Measurements from ENCODE around the gene SND1.
"Not testable (repeated sequence)": the region's sequence is repeated elsewhere in the genome, so short reads cannot be mapped to it uniquely, and the experiment has no call there.

SND1 gene

GRCh38 chr7:127891854-127892438 lies 240.0 kb downstream of the SND1 start:
- no peak for DNase-seq (ENCODE audit: low read depth)

GRCh38 chr7:127892488-127893314 lies 240.7 kb downstream of the SND1 start:
- no peak for DNase-seq (ENCODE audit: low read depth)

DNA sequence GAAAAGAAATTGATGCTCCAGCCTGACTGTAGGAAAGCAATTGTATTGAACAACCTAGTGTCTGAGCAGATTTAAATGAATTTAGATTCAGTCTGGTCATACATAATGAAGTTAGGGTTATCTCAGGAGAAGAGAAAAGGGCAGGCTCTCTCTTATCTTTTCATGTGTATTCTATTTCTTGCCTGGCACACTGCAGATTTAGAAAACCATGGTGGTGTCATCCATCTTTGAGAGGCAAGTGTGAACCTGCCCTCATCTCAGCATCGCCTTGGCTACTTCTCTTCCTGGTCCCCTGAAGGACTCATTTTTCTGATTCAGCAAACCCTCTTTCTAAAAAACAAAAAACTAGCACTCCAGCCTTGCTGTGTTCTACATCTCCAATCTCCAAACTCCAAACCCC lies 241.6 kb downstream of the SND1 start:
- DNase-seq (ENCODE audit: low read depth): no peak

GRCh38 chr7:127894588-127894987 lies 242.6 kb downstream of the SND1 start:
- DNase-seq (ENCODE audit: low read depth): no peak

DNA sequence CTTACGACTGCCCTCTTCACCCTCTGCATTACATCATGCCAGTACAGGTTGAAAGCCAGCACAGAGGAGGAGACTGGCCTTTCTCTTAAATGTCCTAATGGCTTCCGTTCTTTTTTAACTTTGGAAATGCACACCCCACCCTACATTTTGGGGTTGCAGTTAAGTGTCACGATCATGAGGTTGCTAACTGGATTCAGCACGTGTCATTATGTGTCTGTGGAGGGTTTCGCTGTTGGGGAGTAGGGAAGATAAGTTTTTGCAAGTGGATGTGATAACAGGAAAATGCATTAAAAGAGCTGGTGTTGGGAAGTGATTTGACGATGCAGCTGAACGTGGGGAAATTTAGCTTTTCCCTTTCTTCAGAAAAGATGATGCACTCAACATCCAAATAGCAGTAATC lies 243.4 kb downstream of the SND1 start:
- no peak for DNase-seq (ENCODE audit: low read depth)

- no peak for DNase-seq (ENCODE audit: low read depth)
Measured at GRCh38 chr7:127895814-127896280, 243.9 kb downstream of the SND1 start.

- no peak for DNase-seq (ENCODE audit: low read depth)
Measured at GRCh38 chr7:127896659-127897058, 244.7 kb downstream of the SND1 start.

- no peak for DNase-seq (ENCODE audit: low read depth)
Measured at GRCh38 chr7:127897704-127898454, 245.9 kb downstream of the SND1 start.

GRCh38 chr7:127899411-127899810 lies 247.4 kb downstream of the SND1 start:
- no peak for DNase-seq (ENCODE audit: low read depth)

- DNase-seq (ENCODE audit: low read depth): no peak
Measured at GRCh38 chr7:127900141-127900540, 248.1 kb downstream of the SND1 start.

DNA sequence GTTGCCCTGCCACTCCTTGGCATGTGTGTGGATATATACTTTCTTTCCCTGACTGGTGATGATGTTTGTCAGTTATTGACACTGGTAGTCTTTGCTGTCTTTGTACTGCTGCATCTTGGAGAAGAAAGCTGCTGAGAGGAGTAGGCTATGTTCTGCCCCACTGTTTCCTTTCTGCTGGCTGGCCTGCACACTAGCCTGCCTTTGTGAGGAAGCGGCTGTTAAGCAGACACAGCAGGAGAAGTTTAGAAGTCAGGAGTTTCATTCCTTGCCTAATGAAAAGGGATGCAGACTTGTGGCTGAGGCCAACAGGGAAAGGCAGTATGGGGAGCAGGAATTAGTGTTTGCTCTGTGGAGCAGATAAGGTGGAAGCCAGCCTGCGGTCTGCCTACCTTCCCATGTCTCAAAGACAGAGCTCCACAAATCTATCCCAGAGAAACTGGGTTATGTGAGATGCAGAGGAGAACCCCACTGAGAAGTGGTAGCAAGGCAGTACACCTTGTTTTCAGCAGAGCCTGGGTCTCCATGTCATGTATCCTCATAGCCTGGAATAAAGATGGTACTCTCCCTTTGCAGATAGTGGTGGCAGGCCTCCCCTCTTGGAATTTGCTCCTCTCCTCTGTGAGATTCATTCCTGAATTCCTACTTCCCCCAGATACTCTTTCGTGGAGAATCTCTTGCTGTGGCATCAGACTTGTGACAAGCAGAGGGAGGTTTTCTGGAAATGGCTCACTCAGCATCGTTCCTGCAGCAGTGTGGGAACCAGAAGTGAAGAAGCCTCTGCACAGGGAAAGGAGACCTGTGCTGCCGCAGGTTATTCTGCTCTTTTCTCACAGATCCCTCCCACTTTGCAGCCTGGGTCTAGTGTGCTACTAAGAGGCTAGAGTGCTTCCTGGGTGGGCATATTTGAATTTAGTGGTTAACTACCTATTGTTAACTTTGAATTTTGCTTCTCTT lies 249.0 kb downstream of the SND1 start:
- no peak for DNase-seq (ENCODE audit: low read depth)

- DNase-seq (ENCODE audit: low read depth): no peak
Measured at GRCh38 chr7:127901895-127902703, 250.1 kb downstream of the SND1 start.

- DNase-seq (ENCODE audit: low read depth): not testable (repeated sequence)
Measured at GRCh38 chr7:127902753-127903152, 250.8 kb downstream of the SND1 start.

DNA sequence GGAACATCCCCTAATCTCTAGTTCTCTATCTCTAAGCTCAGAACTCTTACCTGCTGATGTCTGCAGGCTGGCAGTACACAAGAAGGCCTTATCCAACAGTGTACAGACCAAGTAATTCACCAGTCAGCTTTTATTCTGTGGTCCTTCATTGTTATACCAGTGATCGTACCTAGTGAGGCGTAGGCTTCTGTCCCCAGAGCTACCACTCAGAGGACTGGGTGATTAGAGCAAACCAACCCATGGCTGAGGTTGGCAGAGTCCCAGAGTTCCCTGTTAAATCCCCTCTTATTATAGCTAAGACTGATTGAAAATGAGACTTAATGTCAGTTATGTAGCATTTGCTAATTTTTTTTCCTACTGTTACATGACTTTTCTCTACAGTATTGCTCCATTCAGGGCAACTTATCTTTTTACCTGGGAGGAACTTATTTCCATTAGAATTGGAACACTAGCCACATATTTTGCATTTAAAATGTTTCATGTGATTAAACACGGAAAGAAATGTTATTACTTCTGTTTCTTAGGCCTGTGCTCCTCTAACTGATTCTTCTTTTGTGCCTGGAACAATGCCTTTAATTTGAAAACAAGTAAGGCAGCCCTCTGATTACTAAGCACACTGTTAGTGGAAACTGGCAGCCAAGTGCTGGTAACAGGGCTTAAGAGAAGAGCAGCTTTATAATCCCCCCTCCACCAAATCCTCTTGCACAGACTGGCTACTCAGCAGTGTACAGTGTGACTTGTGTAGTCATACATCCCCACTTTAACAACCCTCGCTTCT lies 252.1 kb downstream of the SND1 start:
- no peak for DNase-seq (ENCODE audit: low read depth)

DNA sequence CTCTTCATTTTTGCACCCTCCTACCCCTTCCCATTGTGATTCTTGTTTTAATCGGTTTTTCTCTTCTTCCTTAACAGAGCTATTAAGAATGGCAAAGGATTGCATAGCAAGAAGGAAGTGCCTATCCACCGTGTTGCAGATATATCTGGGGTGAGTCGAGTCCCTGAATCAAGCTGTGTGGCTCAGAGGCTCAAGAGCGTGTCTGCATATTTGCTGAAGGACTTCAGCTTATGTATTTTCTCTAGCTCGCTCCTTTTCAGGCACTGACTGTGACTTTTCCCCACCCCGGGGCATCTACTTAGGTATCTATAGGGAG lies 252.6 kb downstream of the SND1 start:
- DNase-seq (ENCODE audit: low read depth): no peak

GRCh38 chr7:127905021-127905420 lies 253.0 kb downstream of the SND1 start:
- no peak for DNase-seq (ENCODE audit: low read depth)

- DNase-seq (ENCODE audit: low read depth): no peak
Measured at GRCh38 chr7:127905491-127906330, 253.7 kb downstream of the SND1 start.

GRCh38 chr7:127907110-127908040 lies 255.4 kb downstream of the SND1 start:
- DNase-seq (ENCODE audit: low read depth): no peak
